ENCODE results near the gene PPP4C.
A peak's percentile ranks its signal among the peaks of the same experiment; 100 is the strongest.

PPP4C gene

DNA sequence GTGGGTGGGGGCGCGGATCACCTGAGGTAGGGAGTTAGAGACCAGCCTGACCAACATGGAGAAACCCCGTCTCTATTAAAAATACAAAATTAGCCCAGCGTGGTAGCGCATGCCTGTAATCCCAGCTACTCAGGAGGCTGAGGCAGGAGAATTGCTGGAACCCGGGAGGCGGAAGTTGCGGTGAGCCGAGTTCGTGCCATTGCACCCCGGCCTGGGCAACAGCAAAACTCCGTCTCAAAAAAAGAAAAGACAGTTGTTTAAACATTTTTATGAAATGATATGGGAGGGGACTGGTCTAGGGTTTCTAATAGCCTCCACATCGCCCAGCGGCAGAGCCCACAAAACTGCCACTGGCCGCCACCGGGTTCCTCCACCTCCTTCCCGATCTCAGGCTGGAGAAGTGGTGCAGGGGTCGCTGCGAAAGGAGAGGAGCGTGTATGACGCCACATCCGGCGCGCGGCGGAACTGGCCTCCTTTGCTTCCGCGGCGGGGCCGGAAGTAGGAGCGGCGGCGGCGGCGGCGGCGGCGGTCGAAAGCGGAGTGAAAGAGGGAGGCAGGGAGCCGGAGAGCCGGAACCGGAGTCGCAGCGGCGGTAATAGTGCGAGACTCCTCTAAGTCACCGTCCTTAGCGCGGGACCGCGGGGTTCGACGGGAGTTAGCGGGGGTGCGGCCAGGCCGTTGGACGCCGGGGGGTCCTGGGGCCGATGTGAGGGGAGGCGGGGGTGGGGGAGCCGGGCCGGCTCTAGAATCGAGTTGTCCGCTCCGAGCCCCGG, at the start of gene PPP4C:
TSS of gene PPP4C (plus strand) at position 492 of the 773 bp plus-strand sequence. CDS start 384 bp downstream, outside the sequence.
- TF ChIP-seq SUZ12 (IDR thresholded peaks at IDR 0.05; ENCODE audit: extremely low read depth, insufficient read depth, insufficient read length) = no peak
- no peak for TF ChIP-seq ZNF274 (IDR thresholded peaks at IDR 0.05; ENCODE audit: low read depth, low read length)
- TF ChIP-seq YY1 (IDR thresholded peaks at IDR 0.05; ENCODE audit: insufficient read depth, insufficient read length) = no peak

DNA sequence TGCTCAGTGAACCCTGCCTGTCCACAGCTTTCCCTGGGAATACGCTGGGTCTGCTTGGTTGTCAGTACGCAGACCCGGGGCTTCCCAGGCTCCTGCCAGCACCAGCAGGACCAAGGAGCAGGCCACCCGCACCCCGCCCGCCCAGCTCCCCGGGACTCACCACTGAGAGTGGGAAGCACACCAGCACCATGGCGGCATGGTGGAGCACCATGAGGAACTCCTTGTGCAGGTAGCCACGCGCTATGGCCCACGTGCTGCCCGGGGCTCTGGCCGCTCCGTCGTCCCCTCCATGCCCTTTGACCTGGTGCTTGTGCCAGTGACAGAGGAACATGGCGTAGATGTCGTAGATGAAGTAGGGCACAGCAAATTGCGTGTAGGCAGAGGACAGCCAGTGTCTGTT, 49.3 kb upstream of the PPP4C start:
- no peaks in the 10 kb centered on the region for H3K36me3 ChIP-seq (ENCODE audit: insufficient read depth, insufficient read length, low read length)
- H3K27me3 ChIP-seq (ENCODE audit: insufficient read depth, insufficient read length) = peaks cover 16% of the 10 kb centered on the region
- no peak for DNase-seq (ENCODE audit: low read depth, low spot score)
- no peak for TF ChIP-seq SUZ12 (IDR thresholded peaks at IDR 0.05; ENCODE audit: extremely low read depth, insufficient read depth, insufficient read length)
- TF ChIP-seq ZNF274 (IDR thresholded peaks at IDR 0.05; ENCODE audit: low read depth, low read length) = no peak
- TF ChIP-seq YY1 (IDR thresholded peaks at IDR 0.05; ENCODE audit: insufficient read depth, insufficient read length) = no peak
- H3K9me3 ChIP-seq (ENCODE audit: insufficient read depth, low read length) = no peaks in the 10 kb centered on the region
- H3K4me1 ChIP-seq (ENCODE audit: insufficient read depth, insufficient read length) = peaks cover 8% of the 10 kb centered on the region
- no peak overlapping the region for H3K9ac ChIP-seq (ENCODE audit: insufficient read length, low read depth)
- no peak overlapping the region for H3K4me3 ChIP-seq (ENCODE audit: insufficient read length, low read depth)

More for the DNA sequence above, at the start of gene PPP4C:
- Histone ChIP-seq H3K27me3 (ENCODE audit: insufficient read depth, insufficient read length) (no peaks in the 10 kb centered on the region), H3K4me1 (ENCODE audit: insufficient read depth, insufficient read length) (peaks cover 2% of the 10 kb centered on the region), H3K36me3 (ENCODE audit: insufficient read depth, insufficient read length, low read length) (peaks cover 75% of the 10 kb centered on the region), H3K9me3 (ENCODE audit: insufficient read depth, low read length) (no peaks in the 10 kb centered on the region), H3K9ac (ENCODE audit: insufficient read length, low read depth) (peak within 1 kb of the TSS; percentile 97), H3K4me3 (ENCODE audit: insufficient read length, low read depth) (peak within 1 kb of the TSS; percentile 98)
- peak; percentile 85 for DNase-seq (ENCODE audit: low read depth, low spot score)

DNA sequence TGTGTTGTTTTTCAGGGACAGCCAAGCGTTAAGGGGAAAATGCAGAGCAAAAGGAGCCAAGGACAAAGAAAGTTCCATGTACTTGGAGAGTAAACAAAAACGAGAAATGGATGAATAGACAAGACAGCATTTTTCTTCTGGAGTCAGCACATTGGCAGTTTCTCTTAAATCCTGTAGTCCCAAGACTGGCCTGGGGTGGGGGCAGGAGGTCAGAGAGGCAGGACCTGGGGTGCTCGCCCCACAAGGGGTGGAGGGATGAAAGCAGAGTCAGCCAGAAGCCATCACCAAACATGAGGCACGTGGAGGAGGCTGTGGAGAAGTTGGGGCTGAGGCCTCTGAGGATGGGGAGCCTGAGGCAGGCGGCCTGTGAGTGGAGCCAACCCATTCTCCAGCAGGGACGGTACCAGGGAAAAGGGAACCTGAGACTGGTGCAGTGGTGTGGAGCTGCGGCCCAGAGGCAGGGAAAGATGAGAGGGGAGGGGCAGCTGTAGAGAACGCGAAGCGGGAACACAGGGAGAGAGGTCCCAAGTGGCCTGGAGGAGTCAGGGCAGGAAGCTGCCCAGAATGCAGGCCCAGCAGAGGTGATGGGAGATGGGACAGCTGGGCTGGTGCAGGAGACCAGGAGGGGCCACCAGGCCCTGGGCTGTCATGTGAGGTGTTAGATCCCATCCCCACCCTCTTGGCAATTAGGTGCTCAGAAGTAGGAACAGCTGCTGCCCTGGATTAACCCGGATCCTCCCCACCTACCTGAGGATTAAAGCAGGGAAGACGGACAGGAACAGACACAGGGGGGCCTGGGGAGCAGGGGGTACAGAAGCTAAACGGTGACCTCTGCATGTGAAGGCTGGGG, 48.0 kb upstream of the PPP4C start:
- TF ChIP-seq ZNF274 (IDR thresholded peaks at IDR 0.05; ENCODE audit: low read depth, low read length) (no peak), YY1 (IDR thresholded peaks at IDR 0.05; ENCODE audit: insufficient read depth, insufficient read length) (no peak), SUZ12 (IDR thresholded peaks at IDR 0.05; ENCODE audit: extremely low read depth, insufficient read depth, insufficient read length) (no peak)
- peaks cover 18% of the 10 kb centered on the region for H3K27me3 ChIP-seq (ENCODE audit: insufficient read depth, insufficient read length)

DNA sequence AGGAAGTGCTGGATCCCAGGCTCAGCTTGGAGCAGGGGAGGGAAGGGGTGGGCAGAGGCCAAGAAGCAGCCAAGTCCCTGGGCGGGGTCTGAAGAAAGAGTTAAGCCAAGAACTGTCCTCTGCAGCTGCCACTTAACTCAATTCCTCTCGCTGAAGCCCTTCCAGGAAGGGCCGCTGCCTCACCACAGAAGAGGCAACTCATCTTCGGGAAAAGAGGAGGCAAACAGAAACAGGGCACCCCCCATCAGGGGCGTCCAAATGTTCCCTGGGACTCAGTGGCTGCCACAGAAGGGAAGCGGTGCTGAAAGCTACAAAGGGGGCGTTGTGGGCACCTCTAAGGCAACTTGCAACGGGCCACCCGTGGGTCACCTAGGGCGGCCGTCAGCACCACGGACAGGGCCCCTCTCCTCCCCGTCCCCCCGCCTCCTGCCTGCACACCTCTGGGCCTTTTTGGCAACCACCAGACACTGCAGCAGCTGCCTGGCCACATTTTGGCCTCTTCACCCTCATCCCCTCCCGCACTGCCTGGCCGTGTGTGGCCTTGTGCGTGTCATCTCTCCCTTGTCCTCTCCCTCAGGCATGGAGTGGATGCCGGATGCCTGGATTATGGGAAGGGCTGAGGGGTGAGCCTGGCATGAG, 47.2 kb upstream of the PPP4C start:
- H3K27me3 ChIP-seq (ENCODE audit: insufficient read depth, insufficient read length) = peaks cover 18% of the 10 kb centered on the region

More for the DNA sequence above, 48.0 kb upstream of the PPP4C start:
- H3K36me3 ChIP-seq (ENCODE audit: insufficient read depth, insufficient read length, low read length) = no peaks in the 10 kb centered on the region
- H3K9me3 ChIP-seq (ENCODE audit: insufficient read depth, low read length) = no peaks in the 10 kb centered on the region
- no peak overlapping the region for H3K4me3 ChIP-seq (ENCODE audit: insufficient read length, low read depth)
- no peak overlapping the region for H3K9ac ChIP-seq (ENCODE audit: insufficient read length, low read depth)
- H3K4me1 ChIP-seq (ENCODE audit: insufficient read depth, insufficient read length) = peaks cover 14% of the 10 kb centered on the region
- DNase-seq (ENCODE audit: low read depth, low spot score) = no peak

DNA sequence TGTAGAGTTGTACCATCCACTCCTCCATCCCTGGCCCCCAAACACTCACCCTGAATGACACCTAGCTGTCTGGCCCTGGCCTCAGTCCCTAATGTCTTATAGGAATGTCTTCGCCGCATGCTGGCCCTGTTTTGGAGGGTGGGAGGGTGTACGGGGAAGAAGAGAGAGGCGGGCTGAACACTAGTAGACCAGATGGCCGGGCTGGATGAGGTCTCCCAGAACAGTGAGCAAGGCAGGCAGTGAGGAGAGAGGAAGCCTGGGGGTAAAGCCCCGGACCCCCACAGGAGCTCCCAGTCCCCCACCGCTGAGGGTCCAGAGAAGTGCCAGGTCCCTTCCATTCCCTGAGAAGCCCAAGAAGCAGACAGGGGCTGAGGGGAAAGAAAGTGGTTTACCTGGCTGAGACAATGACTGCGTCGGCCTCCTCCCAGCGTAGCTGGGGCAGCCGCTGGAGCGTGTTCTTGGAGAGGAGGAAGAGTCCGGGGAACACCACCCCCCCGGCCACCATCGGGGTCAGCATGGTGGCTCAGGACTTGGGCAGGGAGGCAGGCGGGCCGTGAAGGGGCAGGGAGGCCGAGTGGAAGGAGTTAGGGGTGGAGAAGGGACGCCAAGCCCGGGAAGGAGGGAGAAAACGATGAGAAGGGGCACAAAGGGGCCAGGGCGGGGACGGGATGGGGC, 45.6 kb upstream of the PPP4C start:
- H3K4me1 ChIP-seq (ENCODE audit: insufficient read depth, insufficient read length) = peaks cover 14% of the 10 kb centered on the region
- DNase-seq (ENCODE audit: low read depth, low spot score) = no peak
- TF ChIP-seq ZNF274 (IDR thresholded peaks at IDR 0.05; ENCODE audit: low read depth, low read length) = no peak
- TF ChIP-seq SUZ12 (IDR thresholded peaks at IDR 0.05; ENCODE audit: extremely low read depth, insufficient read depth, insufficient read length) = no peak
- TF ChIP-seq YY1 (IDR thresholded peaks at IDR 0.05; ENCODE audit: insufficient read depth, insufficient read length) = no peak
- H3K27me3 ChIP-seq (ENCODE audit: insufficient read depth, insufficient read length) = peaks cover 18% of the 10 kb centered on the region
- H3K9ac ChIP-seq (ENCODE audit: insufficient read length, low read depth) = peak overlapping the region; percentile 2
- H3K36me3 ChIP-seq (ENCODE audit: insufficient read depth, insufficient read length, low read length) = no peaks in the 10 kb centered on the region
- peak overlapping the region; percentile 19 for H3K4me3 ChIP-seq (ENCODE audit: insufficient read length, low read depth)
- no peaks in the 10 kb centered on the region for H3K9me3 ChIP-seq (ENCODE audit: insufficient read depth, low read length)

More for the DNA sequence above, 47.2 kb upstream of the PPP4C start:
- no peaks in the 10 kb centered on the region for H3K9me3 ChIP-seq (ENCODE audit: insufficient read depth, low read length)
- H3K9ac ChIP-seq (ENCODE audit: insufficient read length, low read depth) = no peak overlapping the region
- no peak for DNase-seq (ENCODE audit: low read depth, low spot score)
- H3K4me3 ChIP-seq (ENCODE audit: insufficient read length, low read depth) = no peak overlapping the region
- no peaks in the 10 kb centered on the region for H3K36me3 ChIP-seq (ENCODE audit: insufficient read depth, insufficient read length, low read length)
- H3K4me1 ChIP-seq (ENCODE audit: insufficient read depth, insufficient read length) = peaks cover 14% of the 10 kb centered on the region
- TF ChIP-seq SUZ12 (IDR thresholded peaks at IDR 0.05; ENCODE audit: extremely low read depth, insufficient read depth, insufficient read length) (no peak), ZNF274 (IDR thresholded peaks at IDR 0.05; ENCODE audit: low read depth, low read length) (no peak), YY1 (IDR thresholded peaks at IDR 0.05; ENCODE audit: insufficient read depth, insufficient read length) (no peak)

DNA sequence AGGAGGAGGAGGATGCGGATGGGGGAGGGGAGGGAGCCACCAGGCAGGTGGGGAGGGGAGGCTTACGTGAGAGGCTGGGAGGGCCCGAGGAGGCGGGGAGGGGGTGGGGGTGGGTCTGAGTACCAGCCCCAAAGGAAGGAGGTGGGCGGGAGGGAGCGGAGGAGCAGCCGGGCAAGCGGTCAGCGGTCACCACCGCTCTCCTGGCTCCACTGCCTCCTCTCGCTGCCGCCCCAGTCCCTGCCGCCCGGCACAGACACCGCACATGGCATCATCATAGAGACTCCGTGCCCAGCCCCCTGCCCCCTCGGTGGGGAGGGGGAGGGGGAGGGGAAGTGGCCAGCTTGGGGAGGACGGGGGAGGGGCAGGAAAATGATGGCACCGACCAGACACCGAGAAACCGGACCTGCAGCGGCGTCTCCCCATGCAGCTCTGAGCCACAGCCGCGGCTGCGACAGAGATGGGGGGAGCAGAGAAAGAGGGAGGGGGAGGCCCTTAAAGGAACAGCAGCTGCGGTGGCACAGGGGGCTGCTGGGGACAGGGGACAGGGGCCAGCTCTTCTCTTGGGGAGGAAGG, 44.9 kb upstream of the PPP4C start, which contains the start of gene TLCD3B:
TSS of gene TLCD3B (minus strand) at position 431 of the 573 bp plus-strand sequence. CDS start 744 bp downstream, outside the sequence.
- Histone ChIP-seq H3K9ac (ENCODE audit: insufficient read length, low read depth) (peak within 1 kb of the TSS; percentile 66), H3K36me3 (ENCODE audit: insufficient read depth, insufficient read length, low read length) (no peaks in the 10 kb centered on the region), H3K4me3 (ENCODE audit: insufficient read length, low read depth) (peak within 1 kb of the TSS; percentile 39), H3K27me3 (ENCODE audit: insufficient read depth, insufficient read length) (peaks cover 18% of the 10 kb centered on the region), H3K4me1 (ENCODE audit: insufficient read depth, insufficient read length) (peaks cover 14% of the 10 kb centered on the region), H3K9me3 (ENCODE audit: insufficient read depth, low read length) (no peaks in the 10 kb centered on the region)
- TF ChIP-seq SUZ12 (IDR thresholded peaks at IDR 0.05; ENCODE audit: extremely low read depth, insufficient read depth, insufficient read length) = no peak
- TF ChIP-seq ZNF274 (IDR thresholded peaks at IDR 0.05; ENCODE audit: low read depth, low read length) = no peak
- no peak for TF ChIP-seq YY1 (IDR thresholded peaks at IDR 0.05; ENCODE audit: insufficient read depth, insufficient read length)
- no peak for DNase-seq (ENCODE audit: low read depth, low spot score)
